ENCODE results near the gene ZFYVE19.

- TF ChIP-seq POLR2AphosphoS5 (IDR thresholded peaks at IDR 0.05; ENCODE audit: low read depth, low read length) (no peak), CTCF (IDR thresholded peaks at IDR 0.05) (no peak), REST (IDR thresholded peaks at IDR 0.05; ENCODE audit: insufficient read depth in 1 of 2, low read depth in 2 of 2, low read length in 1 of 2) (no peak)
Measured at GRCh38 chr15:40803688-40804087, 3.2 kb upstream of the ZFYVE19 start.

Measured in Panc1 (cell line).